Motor neuron (in vitro differentiated cells): ENCODE measurements around the gene RABGEF1. TPM values are rescaled to one million over a fixed set of nuclear protein-coding genes. Genes with fewer than 3 reads are reported as not detected.
"Not testable (repeated sequence)": the region's sequence is repeated elsewhere in the genome, so short reads cannot be mapped to it uniquely, and the experiment has no call there.

ENCODE experiments used
- ATAC-seq, 8 experiments: fragments of 200-7000 bp; cut with Tn5 transposase; replicated peaks in 6 of 8; 2 replicates each; pipeline ENCODE4 v1.8.0; 2021; ENCODE audit warnings: mild to moderate bottlenecking in 8 of 8, moderate library complexity in 8 of 8
- H3K27ac ChIP-seq, 2 donors: fragments of 250-450 bp; sonication (Bioruptor Pico); 2 replicates each; pipeline ENCODE4 v1.9.0; 2021; ENCODE audit warnings: antibody characterized with exemption in 2 of 2, mild to moderate bottlenecking in 2 of 2, moderate library complexity in 1 of 2
- H3K4me1 ChIP-seq, 2 donors: fragments of 250-450 bp; sonication (Bioruptor Pico); replicated peaks in 1 of 2; 2 replicates each; pipeline ENCODE4 v1.6.1; 2021; ENCODE audit warnings: antibody characterized with exemption in 2 of 2, mild to moderate bottlenecking in 2 of 2, moderate library complexity in 1 of 2
- H3K4me3 ChIP-seq, 5 donors: fragments of 250-450 bp; sonication (Bioruptor Pico); 2 replicates each; pipeline ENCODE4 v1.9.0; 2021; ENCODE audit warnings: antibody characterized with exemption in 5 of 5, mild to moderate bottlenecking in 5 of 5, moderate library complexity in 4 of 5
- WGBS, 10 experiments: fragments of 450-650 bp; shearing (Covaris generic); methylation state at CpG; one replicate each; pipeline ENCODE4 v1.0.0; 2022; 5-methylcytosine and 5-hydroxymethylcytosine counted together
- in situ Hi-C, 9 experiments: fragments of 400-800 bp; cut with MboI; loops; one replicate each; pipeline ENCODE4 v1.15.0; 2021; ENCODE audit warnings: low sequenced_read_pairs in 9 of 9, low pct_unique_long_range_greater_than_20kb in 2 of 9; ENCODE audit not compliant: unreplicated experiment in 9 of 9
- total RNA-seq, 8 experiments: library from RNA; unstranded; fragments of 300-600 nt; gene quantifications; 2 replicates each; pipeline versions ENCODE4 v1.2.3 to v1.2.4, GENCODE V29; 2022

The RABGEF1 gene
- total RNA-seq, 8 experiments from 2014 or later = 12.9 to 34.6 (median 20.7) TPM

- Histone ChIP-seq H3K27ac (no peak overlapping the region), H3K4me3 (no peak overlapping the region), H3K4me1 (no peaks in the 10 kb centered on the region)
- in situ Hi-C loops = no loop called here
- WGBS, 10 experiments = 62 to 88% (median 80%) methylated on average over 1 to 4 of the region's 9 CpGs; no CpG with 5 or more reads in 6 of the 10 experiments
- no peak for ATAC-seq
These were observed 97.1 kb downstream of the RABGEF1 start for GRCh38 chr7:66837661-66838060.

DNA sequence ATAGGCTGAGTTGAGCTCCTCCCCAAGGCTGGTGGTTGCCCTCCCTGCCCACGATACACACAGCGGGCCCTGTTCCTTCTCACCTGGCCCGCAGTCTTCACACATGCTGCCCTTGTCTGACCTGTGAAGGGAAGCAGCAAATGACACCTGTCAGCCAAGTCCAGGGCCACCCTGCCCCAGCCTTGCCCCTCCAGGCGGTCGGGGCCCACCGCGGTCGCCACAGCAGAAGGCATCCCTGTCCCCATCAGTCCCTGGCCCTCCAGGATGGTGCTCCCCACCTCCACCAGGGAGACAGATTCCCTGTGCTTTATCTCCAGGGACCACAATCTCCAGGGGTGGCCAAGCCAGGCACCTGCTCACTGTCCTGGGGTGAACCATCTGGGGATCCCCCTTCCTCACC is 99.3 kb downstream of the RABGEF1 start:
- in situ Hi-C loops = no loop called here
- H3K4me3 ChIP-seq = no peak overlapping the region
- peaks cover 0 to 4% of the 10 kb centered on the region in 2 donors for H3K4me1 ChIP-seq
- no peak overlapping the region for H3K27ac ChIP-seq
- 43 to 80% methylated on average over 1 to 4 of the region's 8 CpGs; no CpG with 5 or more reads in 8 of the 10 experiments for WGBS, 10 experiments
- no peak for ATAC-seq

DNA sequence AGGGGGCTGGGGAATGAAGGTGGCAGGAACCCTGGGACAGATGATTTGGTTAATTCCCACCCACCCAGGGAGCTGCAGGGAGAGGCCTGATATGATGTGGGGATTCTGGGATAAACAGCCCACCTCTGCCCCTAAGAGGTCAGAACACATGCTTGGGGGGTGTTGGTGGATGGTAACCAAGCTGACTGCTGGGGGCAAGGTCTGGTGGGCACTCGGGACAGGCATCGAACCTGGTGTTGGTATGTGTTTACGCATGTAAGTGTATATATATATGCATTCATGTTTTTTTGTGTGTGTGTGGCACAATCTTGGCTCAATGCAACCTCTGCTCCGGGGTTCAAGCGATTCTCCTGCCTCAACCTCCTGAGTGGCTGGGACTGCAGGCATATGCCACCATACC is 99.8 kb downstream of the RABGEF1 start:
- no peak for ATAC-seq
- no peak overlapping the region for H3K27ac ChIP-seq
- peaks cover 0 to 4% of the 10 kb centered on the region in 2 donors for H3K4me1 ChIP-seq
- H3K4me3 ChIP-seq = no peak overlapping the region
- in situ Hi-C loops = no loop called here
- WGBS, 10 experiments = 79 to 100% (median 92%) methylated on average over 1 to 4 of the region's 5 CpGs; no CpG with 5 or more reads in 6 of the 10 experiments

DNA sequence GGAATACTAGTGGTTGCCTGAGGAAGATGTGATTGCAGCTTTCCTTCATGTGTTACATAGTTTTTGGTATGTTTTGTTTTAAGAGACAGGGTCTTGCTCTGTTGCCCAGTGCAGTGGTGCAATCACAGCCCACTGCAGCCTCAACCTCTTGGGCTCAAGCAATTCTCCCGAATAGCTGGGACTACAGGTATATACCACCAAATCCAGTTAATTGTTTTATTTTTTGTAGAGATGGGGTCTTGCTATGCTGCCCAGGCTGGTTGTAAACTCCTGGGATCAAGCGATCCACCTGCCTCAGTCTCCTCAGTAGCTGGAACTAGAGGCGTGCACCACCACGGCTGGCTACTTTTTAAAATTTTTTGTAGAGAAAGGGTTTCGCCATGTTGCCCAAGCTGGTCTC is 101.4 kb downstream of the RABGEF1 start:
- no peak for ATAC-seq
- in situ Hi-C loops = no loop called here

GRCh38 chr7:66843492-66843891 is 103.0 kb downstream of the RABGEF1 start:
- ATAC-seq = not testable (repeated sequence)

More for the DNA sequence above, 101.4 kb downstream of the RABGEF1 start:
- H3K4me3 ChIP-seq = no peak overlapping the region
- no peak overlapping the region for H3K27ac ChIP-seq
- 33 to 100% (median 83%) methylated on average over 1 to 5 of the region's 5 CpGs; no CpG with 5 or more reads in 3 of the 10 experiments for WGBS, 10 experiments
- H3K4me1 ChIP-seq = peaks cover 6 to 11% of the 10 kb centered on the region in 2 donors

DNA sequence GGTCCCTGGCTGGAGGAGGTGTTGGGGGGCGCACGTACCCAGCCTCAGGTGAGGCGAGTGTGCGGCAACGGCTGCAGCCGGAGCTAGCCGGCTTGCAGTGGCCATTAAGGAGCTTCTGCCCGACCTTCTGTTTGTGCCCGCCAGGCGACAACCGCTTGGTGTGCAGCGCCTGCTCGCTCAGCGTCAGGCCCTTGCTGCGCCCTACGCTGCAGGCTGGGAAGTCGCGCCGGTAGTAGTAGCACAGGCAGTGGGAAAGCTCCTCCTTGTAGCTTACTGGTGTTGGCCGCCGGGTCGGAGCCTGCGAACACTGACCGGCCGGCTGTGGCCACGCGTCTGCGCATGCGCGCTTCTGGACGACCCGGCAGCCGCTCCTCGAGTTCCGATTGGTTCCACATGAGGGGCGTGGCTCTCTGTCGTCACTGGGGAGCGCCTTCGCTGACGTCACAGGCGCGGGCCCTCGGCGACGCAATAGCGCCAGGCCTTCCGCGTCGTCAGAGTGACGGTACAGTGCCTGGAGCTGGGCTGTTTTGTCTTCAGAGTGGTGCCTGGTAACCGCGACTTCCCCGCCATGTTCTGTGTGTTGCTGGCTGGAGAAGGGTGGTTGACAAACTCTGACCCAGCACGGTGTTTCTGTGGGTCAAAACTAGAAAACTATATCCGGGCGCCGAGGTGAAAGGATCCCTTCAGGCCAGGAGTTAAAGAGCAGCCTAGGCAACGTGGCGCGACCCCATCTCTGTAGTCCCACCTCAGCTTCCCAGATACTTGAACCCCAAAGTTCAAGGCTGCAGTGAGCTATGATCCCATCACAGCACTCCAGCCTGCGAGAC is 104.2 kb downstream of the RABGEF1 start:
- in situ Hi-C loops = no loop called here
- Histone ChIP-seq H3K27ac (peak overlapping the region; percentile 86 to 92), H3K4me3 (peak overlapping the region; percentile 49 to 89 (median 72)), H3K4me1 (peaks cover 6 to 11% of the 10 kb centered on the region in 2 donors)
- 0 to 13% (median 0%) methylated on average over 1 to 30 of the region's 61 CpGs; no CpG with 5 or more reads in 2 of the 10 experiments for WGBS, 10 experiments
- ATAC-seq = peak; percentile 91 to 95 (median 93)

More at GRCh38 chr7:66843492-66843891, 103.0 kb downstream of the RABGEF1 start:
- H3K4me1 ChIP-seq = peaks cover 6 to 11% of the 10 kb centered on the region in 2 donors
- 0 to 67% (median 51%) methylated on average over 1 to 7 of the region's 7 CpGs; no CpG with 5 or more reads in 3 of the 10 experiments for whole genome bisulfite sequencing, 10 experiments
- in situ Hi-C loops, H3K27ac ChIP-seq: not testable (repeated sequence)
- H3K4me3 ChIP-seq = peak overlapping the region; percentile 49 to 89 (median 72)

- no peak for ATAC-seq
- WGBS, 10 experiments = 29 to 86% (median 67%) methylated on average over 1 to 11 of the region's 19 CpGs; no CpG with 5 or more reads in 4 of the 10 experiments
- H3K4me3 ChIP-seq = peak overlapping the region; percentile 49 to 89 (median 72)
These were observed 105.0 kb downstream of the RABGEF1 start for GRCh38 chr7:66845379-66846095.

DNA sequence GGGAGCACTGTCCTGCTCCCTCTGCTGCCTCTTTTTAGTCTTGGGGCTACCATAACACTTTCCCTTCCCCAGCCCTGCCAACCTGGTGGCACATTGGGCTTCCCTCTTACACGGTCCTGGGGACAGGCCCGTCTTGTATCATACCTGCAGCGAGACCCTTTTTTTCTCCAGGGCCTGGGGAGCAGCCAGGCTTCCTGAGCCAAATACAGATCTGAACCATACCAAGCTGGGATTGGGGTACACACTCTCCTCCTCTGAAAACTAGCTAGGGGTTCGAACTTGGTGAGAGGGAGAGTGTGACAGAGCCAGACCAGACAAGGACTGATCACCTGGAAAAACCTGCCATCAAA is 105.5 kb downstream of the RABGEF1 start:
- Histone ChIP-seq H3K4me1 (peaks cover 6 to 11% of the 10 kb centered on the region in 2 donors), H3K27ac (peak overlapping the region in 1 of 2 donors; percentile 92)
- H3K4me3 ChIP-seq, ATAC-seq, in situ Hi-C loops: not testable (repeated sequence)
- WGBS, 10 experiments = 88 to 100% (median 100%) methylated on average over 1 to 4 of the region's 4 CpGs; no CpG with 5 or more reads in 6 of the 10 experiments

More at GRCh38 chr7:66845379-66846095, 105.0 kb downstream of the RABGEF1 start:
- in situ Hi-C loops = no loop called here
- H3K4me1 ChIP-seq = peaks cover 6 to 11% of the 10 kb centered on the region in 2 donors
- peak overlapping the region; percentile 86 to 92 for H3K27ac ChIP-seq

GRCh38 chr7:66847523-66847855 is 107.0 kb downstream of the RABGEF1 start:
- in situ Hi-C loops, ATAC-seq, H3K27ac ChIP-seq, H3K4me3 ChIP-seq: not testable (repeated sequence)
- WGBS, 10 experiments = no CpG with 5 or more reads among the region's 2 CpGs
- H3K4me1 ChIP-seq = peaks cover 6 to 11% of the 10 kb centered on the region in 2 donors

DNA sequence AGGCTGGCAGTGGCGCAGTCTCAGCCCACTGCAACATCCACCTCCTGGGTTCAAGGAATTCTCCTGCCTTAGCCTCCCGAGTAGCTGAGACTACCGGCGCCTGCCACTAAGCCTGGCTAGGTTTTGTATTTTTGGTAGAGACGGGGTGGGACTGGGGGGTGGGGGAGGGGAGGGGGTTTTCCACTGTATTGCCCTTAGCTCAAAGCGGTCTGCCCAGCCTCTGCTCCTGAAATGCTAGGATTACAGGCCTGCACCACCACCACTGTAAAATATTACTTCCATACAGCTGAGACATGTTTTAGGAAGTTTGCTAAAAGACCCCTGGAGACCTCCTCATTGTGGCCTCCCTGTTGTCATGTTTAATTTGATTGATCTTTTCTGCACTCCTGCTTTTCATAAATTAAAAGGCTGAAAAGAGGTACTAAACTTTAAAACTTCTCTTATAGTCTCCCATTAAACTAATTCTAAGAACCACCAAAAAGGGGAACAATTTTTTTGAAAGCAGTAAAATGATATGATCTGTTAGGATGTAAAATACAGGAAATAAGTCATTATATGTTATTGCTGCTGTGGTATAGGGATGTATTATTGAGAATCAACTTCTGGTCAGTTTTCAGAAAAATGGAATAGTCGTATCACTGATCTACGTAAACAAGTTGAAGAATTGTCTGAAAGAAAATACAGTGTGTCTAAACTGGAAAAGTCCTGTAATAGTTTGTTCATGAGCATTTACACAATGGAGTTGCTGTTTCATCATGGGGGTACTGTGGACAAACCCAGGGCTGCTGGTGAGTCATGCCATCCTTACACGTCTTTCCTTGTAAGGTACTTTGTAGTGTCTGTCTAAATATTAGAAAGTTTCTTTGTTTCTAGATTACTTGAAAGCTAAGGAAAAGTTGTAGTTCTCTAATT is 107.6 kb downstream of the RABGEF1 start:
- peaks cover 6 to 11% of the 10 kb centered on the region in 2 donors for H3K4me1 ChIP-seq
- WGBS, 10 experiments = 58 to 100% (median 74%) methylated on average over 1 to 3 of the region's 9 CpGs; no CpG with 5 or more reads in 2 of the 10 experiments
- H3K4me3 ChIP-seq = no peak overlapping the region
- ATAC-seq = no peak
- in situ Hi-C loops = no loop called here
- H3K27ac ChIP-seq = no peak overlapping the region

DNA sequence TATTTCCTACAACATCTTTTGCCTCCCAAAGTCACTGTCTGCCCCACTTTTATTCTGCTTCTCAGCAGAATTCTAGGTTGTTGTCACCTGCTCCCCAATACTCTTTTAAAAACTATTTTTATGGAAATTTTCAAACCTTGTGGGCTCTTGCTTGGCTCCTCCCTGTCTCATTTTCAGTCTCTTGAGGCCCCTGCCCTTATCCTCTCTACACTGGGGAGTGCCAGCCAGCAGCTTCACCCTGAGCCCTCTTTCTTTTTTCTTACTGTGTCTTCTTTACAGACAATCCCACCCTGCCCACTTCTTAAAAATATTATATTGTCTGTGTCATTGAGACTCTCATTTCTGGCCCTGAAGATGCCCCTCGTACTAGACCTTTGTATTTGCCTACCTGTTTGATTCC is 118.8 kb downstream of the RABGEF1 start:
- 88 to 100% (median 100%) methylated on average over 1 of the region's 1 CpG; no CpG with 5 or more reads in 5 of the 10 experiments for WGBS, 10 experiments
- in situ Hi-C loops = loop anchor here in 1 of 9 experiments (25.0 kb wide), 1 partner anchor 103 kb away; no protein-coding TSS in a partner anchor
- H3K4me1 ChIP-seq = no peaks in the 10 kb centered on the region

More for the DNA sequence above, 118.8 kb downstream of the RABGEF1 start:
- H3K4me3 ChIP-seq = no peak overlapping the region
- H3K27ac ChIP-seq = no peak overlapping the region
- no peak for ATAC-seq
